Measurements from ENCODE around the gene MAP2K5. TPM values are rescaled to one million over a fixed set of nuclear protein-coding genes. Genes with fewer than 3 reads are reported as not detected.

Gene MAP2K5
- total RNA-seq, 2 experiments from 2014 or later = 15.4 to 20.6 TPM

GRCh38 chr15:67587754-67588153 is 45.3 kb downstream of the MAP2K5 start:
- Mint-ChIP-seq H3K27me3 (ENCODE audit: low read depth) (no peaks in the 10 kb centered on the region), H3K9me3 (no peaks in the 10 kb centered on the region), H3K27ac (no peak overlapping the region), H3K4me3 (no peak overlapping the region), H3K4me1 (ENCODE audit: low read depth) (no peaks in the 10 kb centered on the region), H3K36me3 (ENCODE audit: low read depth) (peaks cover 16% of the 10 kb centered on the region)
- DNase-seq = no peak
- intact Hi-C loops (cut with micrococcal nuclease) = no loop called here
- CTCF ChIA-PET = interaction anchor here (0.8 kb wide), 1 partner anchor 49 kb away, joined by 3 read pairs; no protein-coding TSS in a partner anchor

DNA sequence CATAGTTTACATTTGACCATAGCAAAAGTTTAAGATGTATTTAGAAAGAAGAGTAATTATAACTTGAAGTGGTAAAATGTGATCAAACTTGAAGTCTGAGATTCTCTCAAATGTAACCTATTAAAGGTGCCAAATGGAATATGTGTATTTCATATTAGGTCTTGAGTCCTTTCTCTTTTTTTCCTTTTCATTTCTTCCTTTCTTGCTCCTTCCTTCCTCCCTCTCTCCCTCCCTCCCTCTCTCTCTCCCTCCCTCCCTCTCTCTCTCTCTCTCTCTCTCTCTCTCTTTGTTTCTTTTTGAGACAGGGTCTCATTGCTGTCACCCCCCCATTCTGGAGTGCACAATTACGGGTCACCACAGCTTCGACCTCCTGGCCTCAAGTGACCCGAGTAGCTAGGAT is 47.7 kb downstream of the MAP2K5 start:
- Mint-ChIP-seq H3K27ac (no peak overlapping the region), H3K4me3 (no peak overlapping the region), H3K4me1 (ENCODE audit: low read depth) (no peaks in the 10 kb centered on the region), H3K27me3 (ENCODE audit: low read depth) (no peaks in the 10 kb centered on the region), H3K9me3 (no peaks in the 10 kb centered on the region), H3K36me3 (ENCODE audit: low read depth) (peaks cover 18% of the 10 kb centered on the region)
- intact Hi-C loops (cut with micrococcal nuclease) = no loop called here
- DNase-seq = no peak
- CTCF ChIA-PET = no interaction called here

DNA sequence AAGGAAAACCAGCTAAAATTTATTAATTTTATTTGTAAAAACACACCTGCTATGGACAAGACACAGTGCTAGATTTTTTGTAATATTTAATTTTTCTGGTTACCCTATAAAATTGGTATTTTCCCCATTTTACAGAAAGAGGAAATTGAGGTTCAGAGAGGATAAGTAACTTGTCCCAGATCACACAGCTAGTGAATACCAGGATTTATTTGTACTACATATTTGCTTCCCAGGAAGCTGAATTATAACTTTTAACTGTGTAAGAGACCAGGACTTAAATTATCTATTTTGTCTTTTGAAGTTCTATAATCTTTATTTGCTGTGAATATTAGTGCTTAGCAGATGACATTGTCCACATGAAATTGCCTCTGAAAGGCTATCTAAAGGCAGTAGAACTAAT is 49.7 kb downstream of the MAP2K5 start:
- no peaks in the 10 kb centered on the region for H3K9me3 Mint-ChIP-seq
- intact Hi-C loops (cut with micrococcal nuclease) = no loop called here
- H3K4me3 Mint-ChIP-seq = no peak overlapping the region
- H3K4me1 Mint-ChIP-seq (ENCODE audit: low read depth) = no peaks in the 10 kb centered on the region
- no peaks in the 10 kb centered on the region for H3K27me3 Mint-ChIP-seq (ENCODE audit: low read depth)
- peaks cover 15% of the 10 kb centered on the region for H3K36me3 Mint-ChIP-seq (ENCODE audit: low read depth)
- no peak overlapping the region for H3K27ac Mint-ChIP-seq
- CTCF ChIA-PET = no interaction called here
- DNase-seq = no peak

DNA sequence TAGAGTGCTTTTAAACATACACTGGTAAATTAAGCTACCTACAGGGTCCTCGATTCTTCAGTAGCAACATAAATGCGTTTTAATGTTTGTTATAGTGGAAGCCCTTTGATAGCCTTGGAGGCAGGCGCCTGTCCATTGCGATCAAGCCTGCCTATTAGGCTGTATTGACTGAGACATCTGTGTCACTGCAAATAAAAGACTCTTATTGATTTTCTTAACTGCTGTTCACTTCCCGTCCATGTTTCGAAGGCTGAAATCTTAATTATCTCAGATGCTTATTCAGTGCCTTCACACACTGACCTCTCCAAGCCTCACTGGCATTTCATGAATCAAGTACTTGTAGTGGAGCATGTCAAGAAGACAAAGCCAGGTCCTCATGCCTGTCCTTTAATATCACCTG is 51.1 kb downstream of the MAP2K5 start:
- Mint-ChIP-seq H3K9me3 (no peaks in the 10 kb centered on the region), H3K4me1 (ENCODE audit: low read depth) (no peaks in the 10 kb centered on the region), H3K36me3 (ENCODE audit: low read depth) (peaks cover 13% of the 10 kb centered on the region), H3K27me3 (ENCODE audit: low read depth) (no peaks in the 10 kb centered on the region), H3K4me3 (no peak overlapping the region), H3K27ac (no peak overlapping the region)
- intact Hi-C loops (cut with micrococcal nuclease) = no loop called here
- CTCF ChIA-PET = no interaction called here
- DNase-seq = no peak

GRCh38 chr15:67594770-67595169 is 52.3 kb downstream of the MAP2K5 start:
- no peak for DNase-seq
- no peaks in the 10 kb centered on the region for H3K27me3 Mint-ChIP-seq (ENCODE audit: low read depth)
- no peak overlapping the region for H3K4me3 Mint-ChIP-seq
- H3K36me3 Mint-ChIP-seq (ENCODE audit: low read depth) = peaks cover 14% of the 10 kb centered on the region
- no peak overlapping the region for H3K27ac Mint-ChIP-seq
- CTCF ChIA-PET = no interaction called here
- H3K4me1 Mint-ChIP-seq (ENCODE audit: low read depth) = no peaks in the 10 kb centered on the region
- no peaks in the 10 kb centered on the region for H3K9me3 Mint-ChIP-seq
- intact Hi-C loops (cut with micrococcal nuclease) = no loop called here

- peaks cover 14% of the 10 kb centered on the region for H3K36me3 Mint-ChIP-seq (ENCODE audit: low read depth)
These were observed 53.1 kb downstream of the MAP2K5 start for GRCh38 chr15:67595572-67595971.

DNA sequence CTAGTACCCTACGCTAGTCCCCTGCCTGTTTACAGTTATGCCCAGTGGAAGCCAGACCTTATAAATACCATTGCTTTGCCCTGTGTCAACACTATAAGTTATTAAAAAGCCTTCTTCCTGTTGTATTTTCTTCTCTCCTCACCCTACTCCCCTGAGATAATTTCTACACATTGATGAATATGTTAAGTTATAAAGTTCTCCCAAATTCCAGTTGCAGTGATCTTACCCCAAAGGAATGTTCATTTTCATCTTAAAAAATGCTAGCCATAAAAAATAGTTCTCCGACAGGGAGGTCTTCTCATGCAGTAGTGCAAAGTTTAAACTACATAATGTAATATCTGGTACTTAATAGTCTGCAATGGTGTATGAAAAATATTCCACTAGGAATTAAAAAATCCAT is 58.6 kb downstream of the MAP2K5 start:
- CTCF ChIA-PET = no interaction called here
- H3K27me3 Mint-ChIP-seq (ENCODE audit: low read depth) = no peaks in the 10 kb centered on the region
- peaks cover 12% of the 10 kb centered on the region for H3K36me3 Mint-ChIP-seq (ENCODE audit: low read depth)
- no peak for DNase-seq
- no peak overlapping the region for H3K27ac Mint-ChIP-seq
- intact Hi-C loops (cut with micrococcal nuclease) = no loop called here
- no peaks in the 10 kb centered on the region for H3K9me3 Mint-ChIP-seq
- no peaks in the 10 kb centered on the region for H3K4me1 Mint-ChIP-seq (ENCODE audit: low read depth)
- H3K4me3 Mint-ChIP-seq = no peak overlapping the region

More at GRCh38 chr15:67595572-67595971, 53.1 kb downstream of the MAP2K5 start:
- intact Hi-C loops (cut with micrococcal nuclease) = no loop called here
- DNase-seq = no peak
- no peaks in the 10 kb centered on the region for H3K9me3 Mint-ChIP-seq
- H3K4me1 Mint-ChIP-seq (ENCODE audit: low read depth) = no peaks in the 10 kb centered on the region
- CTCF ChIA-PET = interaction anchor here (0.6 kb wide), 1 partner anchor 637 kb away, joined by 3 read pairs; no protein-coding TSS in a partner anchor
- H3K27ac Mint-ChIP-seq = no peak overlapping the region
- no peaks in the 10 kb centered on the region for H3K27me3 Mint-ChIP-seq (ENCODE audit: low read depth)
- no peak overlapping the region for H3K4me3 Mint-ChIP-seq

- Mint-ChIP-seq H3K4me3 (no peak overlapping the region), H3K27ac (no peak overlapping the region), H3K27me3 (ENCODE audit: low read depth) (no peaks in the 10 kb centered on the region), H3K36me3 (ENCODE audit: low read depth) (peaks cover 11% of the 10 kb centered on the region), H3K4me1 (ENCODE audit: low read depth) (no peaks in the 10 kb centered on the region), H3K9me3 (no peaks in the 10 kb centered on the region)
- DNase-seq = no peak
- CTCF ChIA-PET = no interaction called here
- intact Hi-C loops (cut with micrococcal nuclease) = no loop called here
These were observed 60.6 kb downstream of the MAP2K5 start for GRCh38 chr15:67603063-67603462.

DNA sequence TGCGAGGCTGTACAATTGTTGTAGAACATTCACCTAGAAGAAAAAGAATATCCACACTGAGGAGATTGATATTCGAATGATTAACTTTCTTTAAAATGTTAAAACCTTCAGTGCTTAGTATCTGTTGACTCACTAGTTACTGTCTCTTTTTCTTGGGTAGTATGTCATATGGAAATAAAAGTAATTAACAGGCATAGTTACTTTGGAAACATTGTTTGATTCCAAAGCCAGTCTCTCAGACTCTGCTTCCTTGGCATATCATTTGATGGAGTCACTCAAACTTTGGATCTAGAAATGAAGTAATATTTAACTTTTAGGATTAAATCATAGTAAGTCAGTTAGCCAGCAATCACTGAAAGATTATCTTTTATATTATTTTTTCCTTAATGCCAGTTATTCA is 63.4 kb downstream of the MAP2K5 start:
- Mint-ChIP-seq H3K36me3 (ENCODE audit: low read depth) (peaks cover 8% of the 10 kb centered on the region), H3K4me3 (no peak overlapping the region), H3K4me1 (ENCODE audit: low read depth) (no peaks in the 10 kb centered on the region), H3K27ac (no peak overlapping the region), H3K27me3 (ENCODE audit: low read depth) (no peaks in the 10 kb centered on the region), H3K9me3 (no peaks in the 10 kb centered on the region)
- DNase-seq = no peak
- intact Hi-C loops (cut with micrococcal nuclease) = loop anchor here (2.0 kb wide), 1 partner anchor 53 kb away; no protein-coding TSS in a partner anchor
- CTCF ChIA-PET = no interaction called here

- CTCF ChIA-PET = no interaction called here
- Mint-ChIP-seq H3K27ac (no peak overlapping the region), H3K27me3 (ENCODE audit: low read depth) (no peaks in the 10 kb centered on the region), H3K9me3 (no peaks in the 10 kb centered on the region), H3K36me3 (ENCODE audit: low read depth) (peaks cover 6% of the 10 kb centered on the region), H3K4me3 (no peak overlapping the region), H3K4me1 (ENCODE audit: low read depth) (no peaks in the 10 kb centered on the region)
- no peak for DNase-seq
- intact Hi-C loops (cut with micrococcal nuclease) = no loop called here
These were observed 64.2 kb downstream of the MAP2K5 start for GRCh38 chr15:67606742-67607141.

- CTCF ChIA-PET = no interaction called here
- H3K4me3 Mint-ChIP-seq = no peak overlapping the region
- intact Hi-C loops (cut with micrococcal nuclease) = no loop called here
- no peak for DNase-seq
- no peaks in the 10 kb centered on the region for H3K27me3 Mint-ChIP-seq (ENCODE audit: low read depth)
- H3K27ac Mint-ChIP-seq = no peak overlapping the region
- no peaks in the 10 kb centered on the region for H3K9me3 Mint-ChIP-seq
- H3K36me3 Mint-ChIP-seq (ENCODE audit: low read depth) = peaks cover 4% of the 10 kb centered on the region
- peaks cover 1% of the 10 kb centered on the region for H3K4me1 Mint-ChIP-seq (ENCODE audit: low read depth)
These were observed 64.8 kb downstream of the MAP2K5 start for GRCh38 chr15:67607329-67607728.

DNA sequence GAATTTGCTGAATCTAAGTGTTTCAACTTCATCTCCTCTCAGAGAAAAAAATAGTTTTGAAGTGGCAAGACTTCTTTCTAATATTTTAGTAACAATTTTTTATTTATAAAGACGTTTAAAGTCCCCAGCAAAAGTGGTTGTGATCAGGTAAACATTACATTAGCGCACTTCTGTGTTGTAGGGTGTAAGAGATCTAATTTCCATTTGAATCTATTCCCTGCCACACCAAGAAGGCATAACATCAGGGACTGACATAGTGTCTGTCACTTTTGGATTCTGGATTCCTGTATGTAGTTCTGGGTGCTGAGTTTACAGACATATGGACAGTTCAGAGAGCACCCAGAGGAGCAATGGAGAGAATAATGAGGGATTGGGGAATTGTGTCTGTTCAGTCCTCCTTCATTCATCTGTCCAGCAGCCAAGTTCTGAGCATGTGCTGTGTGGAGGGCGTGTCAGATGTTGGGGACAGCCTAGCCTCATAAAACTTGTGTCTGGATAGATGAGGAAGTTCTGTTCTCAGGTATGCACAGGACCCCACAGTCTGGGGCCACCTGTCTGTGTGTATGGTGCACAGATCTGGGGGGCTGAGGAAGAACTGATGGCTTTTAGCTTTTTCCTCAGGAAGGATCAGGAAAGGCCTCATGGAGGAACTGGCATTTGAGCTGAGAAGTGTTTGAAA is 65.6 kb downstream of the MAP2K5 start:
- Mint-ChIP-seq H3K36me3 (ENCODE audit: low read depth) (peaks cover 4% of the 10 kb centered on the region), H3K9me3 (no peaks in the 10 kb centered on the region), H3K27ac (no peak overlapping the region), H3K27me3 (ENCODE audit: low read depth) (no peaks in the 10 kb centered on the region), H3K4me1 (ENCODE audit: low read depth) (peaks cover 1% of the 10 kb centered on the region), H3K4me3 (no peak overlapping the region)
- intact Hi-C loops (cut with micrococcal nuclease) = no loop called here
- CTCF ChIA-PET = no interaction called here
- DNase-seq = no peak

DNA sequence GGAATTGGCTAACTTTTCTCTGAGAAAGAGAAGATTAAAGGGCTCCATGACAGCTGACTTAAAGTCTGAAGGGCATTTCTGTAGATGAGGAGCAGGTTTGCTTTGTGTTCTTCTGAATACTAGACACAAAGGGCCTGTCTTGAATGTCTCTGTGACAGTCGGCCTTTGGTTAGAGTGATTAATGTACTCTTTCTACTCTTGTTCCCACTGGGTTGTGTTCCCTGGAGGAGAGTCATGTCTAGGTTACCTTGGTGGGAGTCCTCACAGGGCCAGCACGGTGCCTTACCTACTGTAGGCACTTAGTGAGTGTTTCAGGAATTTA is 66.1 kb downstream of the MAP2K5 start:
- DNase-seq = no peak
- no peak overlapping the region for H3K4me3 Mint-ChIP-seq
- H3K27me3 Mint-ChIP-seq (ENCODE audit: low read depth) = no peaks in the 10 kb centered on the region
- intact Hi-C loops (cut with micrococcal nuclease) = no loop called here
- CTCF ChIA-PET = no interaction called here
- peaks cover 1% of the 10 kb centered on the region for H3K4me1 Mint-ChIP-seq (ENCODE audit: low read depth)
- H3K27ac Mint-ChIP-seq = no peak overlapping the region
- H3K36me3 Mint-ChIP-seq (ENCODE audit: low read depth) = peaks cover 4% of the 10 kb centered on the region
- no peaks in the 10 kb centered on the region for H3K9me3 Mint-ChIP-seq

Data from activated naive CD4-positive, alpha-beta T cell treated with anti-CD3 and anti-CD28 coated beads for 36 hours (primary cell).